ENCODE results near the gene KIFAP3. TPM values are rescaled to one million over a fixed set of nuclear protein-coding genes. Genes with fewer than 3 reads are reported as not detected.

Gene KIFAP3
- total RNA-seq, 2 donors from 2014 or later, result 23.2 to 27.1 TPM

DNA sequence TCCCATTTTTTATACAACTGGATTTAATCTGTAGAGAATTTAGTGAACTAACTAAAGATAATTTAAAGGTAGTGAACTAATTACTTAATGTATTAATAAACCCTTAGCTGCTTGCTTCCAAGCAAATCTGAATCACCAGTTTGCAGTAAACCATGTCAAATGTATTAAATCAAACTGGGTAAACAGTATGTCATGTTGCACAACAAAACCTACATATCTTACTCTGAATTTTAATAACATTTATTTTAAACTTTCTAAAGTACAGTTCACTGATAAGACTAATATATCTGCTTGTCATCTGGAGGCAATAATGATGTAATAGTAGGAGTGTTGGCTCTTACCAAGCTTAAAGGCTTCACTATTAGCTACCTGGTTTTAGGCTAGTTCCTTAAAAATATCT, 128.3 kb downstream of the KIFAP3 start:
- H3K36me3 Mint-ChIP-seq (ENCODE audit: insufficient read depth in 2 of 2), result no peaks in the 10 kb centered on the region
- DNase-seq (no peak), ATAC-seq (replicated peaks in 1 of 2) (no peak)
- H3K27ac Mint-ChIP-seq, result no peak overlapping the region
- no peaks in the 10 kb centered on the region for H3K4me1 Mint-ChIP-seq (ENCODE audit: low read depth)
- H3K9me3 Mint-ChIP-seq, result no peaks in the 10 kb centered on the region
- H3K4me3 Mint-ChIP-seq, result no peak overlapping the region
- H3K27me3 Mint-ChIP-seq (ENCODE audit: low read depth), result no peaks in the 10 kb centered on the region

DNA sequence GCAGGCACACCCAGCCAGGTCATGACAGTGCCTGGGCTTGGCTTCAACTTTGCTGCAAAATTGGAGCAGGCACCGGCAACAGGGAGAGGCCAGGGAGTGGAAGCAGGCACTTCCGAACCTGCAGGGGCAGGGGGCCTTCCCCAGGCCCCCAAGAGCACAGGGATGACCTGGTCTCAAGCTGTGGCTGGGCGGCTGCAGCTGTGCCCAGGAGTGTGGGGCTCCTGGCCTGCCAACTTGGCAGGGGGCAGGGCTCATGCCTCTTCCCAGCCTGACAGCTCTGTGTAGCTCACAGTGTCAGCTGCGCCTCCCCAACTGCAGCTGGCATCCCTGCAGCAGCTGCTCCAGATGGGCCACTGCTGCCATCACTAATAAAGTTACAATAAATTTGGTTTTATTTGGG, 129.3 kb downstream of the KIFAP3 start:
- DNase-seq (no peak), ATAC-seq (replicated peaks in 1 of 2) (no peak)
- Mint-ChIP-seq H3K36me3 (ENCODE audit: insufficient read depth in 2 of 2) (no peaks in the 10 kb centered on the region), H3K27me3 (ENCODE audit: low read depth) (no peaks in the 10 kb centered on the region), H3K4me3 (no peak overlapping the region), H3K4me1 (ENCODE audit: low read depth) (no peaks in the 10 kb centered on the region), H3K9me3 (no peaks in the 10 kb centered on the region), H3K27ac (no peak overlapping the region)

DNA sequence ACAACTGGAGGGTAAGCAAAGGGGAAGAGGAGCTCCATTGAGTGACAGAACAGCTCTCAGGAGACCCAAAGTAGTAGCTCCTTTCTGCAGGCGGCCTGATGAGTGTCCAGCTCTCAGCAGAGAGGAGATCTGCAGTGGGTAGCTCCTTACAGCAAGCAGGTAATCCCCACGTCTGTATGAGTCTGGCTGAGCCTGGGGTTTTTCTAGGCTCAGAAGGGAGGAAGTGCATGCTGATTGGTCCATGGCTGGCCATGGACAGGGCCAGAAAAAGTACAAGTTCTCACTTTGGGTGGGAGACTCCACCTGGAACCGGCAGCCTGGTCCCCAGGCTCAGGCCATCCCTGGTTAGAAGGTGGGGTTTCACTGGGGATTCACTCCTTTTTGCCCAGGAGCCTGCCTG, 129.9 kb downstream of the KIFAP3 start:
- ATAC-seq (replicated peaks in 1 of 2), result no peak

DNA sequence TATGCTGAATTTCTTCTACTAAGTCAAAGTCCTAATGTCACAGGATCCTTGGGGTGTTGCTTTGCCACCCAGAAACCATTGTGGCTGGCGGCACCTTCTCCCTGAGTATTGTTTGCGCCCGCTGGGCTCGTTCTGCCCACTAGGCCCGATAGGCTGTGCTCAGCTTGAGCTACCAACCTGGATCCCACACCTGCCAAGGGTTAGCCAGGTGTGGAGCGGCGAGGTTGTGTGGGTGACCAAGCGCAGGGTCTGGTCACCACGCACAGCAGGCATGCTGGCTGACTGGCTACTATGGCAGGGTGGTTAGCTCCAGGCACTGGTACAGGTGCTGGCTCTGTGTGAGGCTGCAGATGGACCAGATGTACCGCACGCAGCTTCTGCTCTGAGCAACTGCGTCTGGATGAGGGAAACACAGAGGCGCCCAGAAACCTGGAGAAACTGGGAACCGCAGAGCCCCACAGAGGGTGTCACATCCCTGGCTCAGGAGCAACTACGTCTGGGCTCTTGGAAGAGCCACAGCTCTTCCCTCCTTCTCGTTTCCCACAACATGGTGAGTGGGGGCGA, 130.4 kb downstream of the KIFAP3 start:
- H3K4me1 Mint-ChIP-seq (ENCODE audit: low read depth), result no peaks in the 10 kb centered on the region
- no peak overlapping the region for H3K27ac Mint-ChIP-seq
- H3K27me3 Mint-ChIP-seq (ENCODE audit: low read depth), result no peaks in the 10 kb centered on the region
- DNase-seq, result no peak
- H3K9me3 Mint-ChIP-seq, result no peaks in the 10 kb centered on the region
- no peak for ATAC-seq (replicated peaks in 1 of 2)
- H3K36me3 Mint-ChIP-seq (ENCODE audit: insufficient read depth in 2 of 2), result no peaks in the 10 kb centered on the region
- no peak overlapping the region for H3K4me3 Mint-ChIP-seq

More for the DNA sequence above, 129.9 kb downstream of the KIFAP3 start:
- no peak overlapping the region for H3K4me3 Mint-ChIP-seq
- H3K27ac Mint-ChIP-seq, result no peak overlapping the region
- no peaks in the 10 kb centered on the region for H3K9me3 Mint-ChIP-seq
- no peaks in the 10 kb centered on the region for H3K36me3 Mint-ChIP-seq (ENCODE audit: insufficient read depth in 2 of 2)
- H3K4me1 Mint-ChIP-seq (ENCODE audit: low read depth), result no peaks in the 10 kb centered on the region
- DNase-seq, result no peak
- no peaks in the 10 kb centered on the region for H3K27me3 Mint-ChIP-seq (ENCODE audit: low read depth)

DNA sequence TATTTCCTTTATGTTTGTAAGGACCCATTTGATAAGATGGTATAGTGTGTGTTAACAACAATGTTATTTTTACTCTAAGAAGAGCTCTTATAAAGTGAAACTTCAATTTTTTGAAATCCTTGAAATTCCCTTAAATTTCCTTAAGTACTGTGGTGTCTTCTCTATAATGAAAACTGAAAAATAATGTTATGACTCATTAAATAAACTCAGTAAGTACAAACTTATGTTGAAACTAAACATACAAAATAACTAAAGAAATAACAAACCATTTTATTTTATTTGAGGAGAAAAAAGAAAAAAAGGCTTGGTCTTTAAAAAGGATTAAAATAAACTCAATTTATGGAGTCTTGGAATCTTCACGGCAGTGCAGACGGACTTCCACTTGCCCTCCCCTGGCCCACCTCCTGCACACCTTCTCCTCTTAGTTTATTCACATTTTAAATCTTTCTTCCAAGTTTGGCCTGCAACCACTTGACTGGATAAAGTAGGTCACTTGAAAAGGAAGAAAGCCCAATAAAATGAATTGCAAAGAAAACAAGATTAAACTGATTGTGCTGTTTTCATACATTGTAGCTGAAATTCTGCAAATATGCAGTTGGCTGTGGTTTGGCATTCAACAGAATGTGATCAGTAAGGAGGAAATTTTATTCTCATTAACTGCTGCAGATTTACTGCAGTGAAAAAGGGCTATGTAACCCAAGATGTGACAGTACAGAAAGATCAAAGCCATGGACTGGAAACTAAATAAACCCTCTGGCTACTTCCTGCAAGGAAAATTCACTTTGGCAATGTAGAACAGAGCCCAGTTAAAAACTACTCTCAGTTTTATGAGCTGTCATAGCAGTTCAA, 132.3 kb downstream of the KIFAP3 start:
- ATAC-seq (replicated peaks in 1 of 2) (no peak), DNase-seq (no peak)
- H3K9me3 Mint-ChIP-seq, result no peaks in the 10 kb centered on the region
- no peak overlapping the region for H3K4me3 Mint-ChIP-seq
- H3K27me3 Mint-ChIP-seq (ENCODE audit: low read depth), result no peaks in the 10 kb centered on the region
- H3K27ac Mint-ChIP-seq, result no peak overlapping the region
- H3K36me3 Mint-ChIP-seq (ENCODE audit: insufficient read depth in 2 of 2), result no peaks in the 10 kb centered on the region
- no peaks in the 10 kb centered on the region for H3K4me1 Mint-ChIP-seq (ENCODE audit: low read depth)

DNA sequence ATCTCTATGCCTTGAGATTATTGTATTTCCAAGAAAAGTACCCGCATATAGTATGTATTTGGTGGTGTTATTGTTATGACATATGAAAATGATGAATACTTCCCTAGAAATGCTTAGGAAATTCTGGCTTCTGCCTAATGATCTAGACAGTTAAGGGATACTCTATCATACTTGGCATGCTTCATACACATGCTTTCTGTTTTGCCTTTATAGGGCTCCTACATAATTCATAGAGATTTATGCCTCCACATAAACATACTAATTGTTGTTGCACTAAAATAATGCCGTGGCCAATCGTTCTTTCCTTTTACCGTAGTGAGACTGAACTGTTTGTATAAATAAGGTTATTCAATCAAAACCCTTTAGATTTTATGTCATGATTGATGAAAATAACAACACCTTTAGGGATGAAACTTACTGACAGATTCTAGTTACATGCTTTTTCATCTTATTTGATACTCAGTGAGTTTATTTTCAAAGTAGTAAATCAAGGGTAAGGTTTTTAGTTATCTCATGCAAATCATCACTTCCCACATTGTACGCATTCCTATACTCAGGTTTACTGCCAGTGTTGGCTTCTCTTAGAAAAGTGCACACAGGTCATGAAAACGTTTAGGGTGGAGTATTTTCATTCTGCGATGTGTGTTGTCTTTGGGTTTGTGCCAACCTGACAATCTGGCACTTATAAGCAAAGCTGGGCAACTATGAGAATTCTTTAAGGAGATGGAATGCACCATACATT, 140.3 kb downstream of the KIFAP3 start:
- no peaks in the 10 kb centered on the region for H3K27me3 Mint-ChIP-seq (ENCODE audit: low read depth)
- no peak for DNase-seq
- no peaks in the 10 kb centered on the region for H3K4me1 Mint-ChIP-seq (ENCODE audit: low read depth)
- no peaks in the 10 kb centered on the region for H3K9me3 Mint-ChIP-seq
- H3K27ac Mint-ChIP-seq, result no peak overlapping the region
- no peak overlapping the region for H3K4me3 Mint-ChIP-seq
- no peak for ATAC-seq (replicated peaks in 1 of 2)
- H3K36me3 Mint-ChIP-seq (ENCODE audit: insufficient read depth in 2 of 2), result no peaks in the 10 kb centered on the region

DNA sequence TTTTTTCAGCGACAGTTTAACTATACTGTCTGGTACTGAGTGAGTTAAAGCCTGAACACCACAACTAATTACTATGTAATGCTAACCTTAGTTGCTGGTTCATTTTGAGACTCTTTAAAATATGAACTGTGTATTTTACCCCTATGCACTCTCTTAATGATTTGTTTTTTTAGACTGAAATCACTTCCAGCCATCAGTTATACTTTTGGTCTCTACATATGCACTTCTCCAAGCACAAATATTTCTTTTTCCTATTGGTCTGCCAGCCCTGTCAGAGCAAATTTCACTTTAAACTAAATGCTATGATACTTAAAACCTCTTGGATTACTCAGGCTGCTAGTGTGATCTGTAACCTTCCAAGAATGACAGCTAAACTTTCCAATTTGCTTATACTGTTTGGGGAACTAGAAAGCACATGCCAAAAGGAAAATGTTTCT, 142.7 kb downstream of the KIFAP3 start:
- ATAC-seq (replicated peaks in 1 of 2) (no peak), DNase-seq (no peak)
- Mint-ChIP-seq H3K4me1 (ENCODE audit: low read depth) (no peaks in the 10 kb centered on the region), H3K27ac (no peak overlapping the region), H3K27me3 (ENCODE audit: low read depth) (no peaks in the 10 kb centered on the region), H3K9me3 (no peaks in the 10 kb centered on the region), H3K4me3 (no peak overlapping the region), H3K36me3 (ENCODE audit: insufficient read depth in 2 of 2) (no peaks in the 10 kb centered on the region)

DNA sequence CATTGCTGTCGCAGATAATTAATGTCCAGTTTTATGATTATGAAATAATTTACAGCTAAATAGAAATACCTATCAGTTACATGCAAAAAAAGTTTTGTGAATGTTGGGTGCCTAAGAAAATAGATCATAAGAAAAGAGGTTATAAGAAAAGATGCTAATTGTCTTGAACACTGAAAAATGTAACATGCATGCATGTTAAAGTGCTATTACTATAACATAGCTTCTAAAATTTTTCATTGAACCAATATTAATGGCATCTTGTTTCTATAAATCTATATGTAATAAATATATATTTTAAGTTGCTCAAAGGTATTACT, 145.3 kb downstream of the KIFAP3 start:
- H3K4me1 Mint-ChIP-seq (ENCODE audit: low read depth), result no peaks in the 10 kb centered on the region
- H3K27ac Mint-ChIP-seq, result no peak overlapping the region
- H3K27me3 Mint-ChIP-seq (ENCODE audit: low read depth), result no peaks in the 10 kb centered on the region
- no peaks in the 10 kb centered on the region for H3K9me3 Mint-ChIP-seq
- no peaks in the 10 kb centered on the region for H3K36me3 Mint-ChIP-seq (ENCODE audit: insufficient read depth in 2 of 2)
- ATAC-seq (replicated peaks in 1 of 2), result no peak
- DNase-seq, result no peak
- no peak overlapping the region for H3K4me3 Mint-ChIP-seq

DNA sequence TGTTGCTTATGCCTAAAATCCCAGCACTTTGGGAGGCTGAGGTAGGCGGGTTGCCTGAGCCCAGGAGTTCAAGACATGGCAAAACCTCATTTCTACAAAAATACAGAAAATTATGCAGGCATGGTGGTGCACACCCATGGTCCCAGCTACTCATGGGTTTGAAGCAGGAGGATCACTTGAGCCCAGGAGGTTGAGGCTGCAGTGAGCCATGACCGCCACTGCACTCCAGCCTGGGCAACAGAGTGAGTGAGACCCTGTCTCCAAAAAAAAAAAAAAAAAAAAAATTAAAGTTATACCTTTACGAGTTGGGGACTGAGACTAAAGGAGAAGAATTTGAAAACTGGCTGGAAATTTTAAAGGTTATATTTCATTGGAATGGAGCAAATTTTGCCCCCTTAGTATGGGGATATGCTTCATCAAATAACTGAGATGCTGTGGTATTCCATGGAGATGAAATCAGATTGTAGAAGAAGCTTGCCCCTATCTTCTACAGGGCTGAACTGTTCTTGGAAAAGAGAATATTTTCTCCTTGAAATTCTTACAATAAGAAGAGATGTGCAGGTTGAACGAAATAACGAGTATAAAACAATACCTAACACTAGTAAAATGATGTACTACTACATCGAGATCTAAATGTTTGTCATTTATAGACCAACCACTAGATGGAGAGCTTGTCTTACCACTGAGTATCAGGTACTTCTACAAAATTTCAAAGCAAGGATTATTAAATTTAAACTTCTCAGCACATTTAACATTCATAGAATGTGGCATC, 145.9 kb downstream of the KIFAP3 start:
- Mint-ChIP-seq H3K36me3 (ENCODE audit: insufficient read depth in 2 of 2) (no peaks in the 10 kb centered on the region), H3K4me3 (no peak overlapping the region), H3K27me3 (ENCODE audit: low read depth) (no peaks in the 10 kb centered on the region), H3K4me1 (ENCODE audit: low read depth) (no peaks in the 10 kb centered on the region), H3K27ac (no peak overlapping the region), H3K9me3 (no peaks in the 10 kb centered on the region)
- DNase-seq (no peak), ATAC-seq (replicated peaks in 1 of 2) (peak; percentile 65 to 73)

DNA sequence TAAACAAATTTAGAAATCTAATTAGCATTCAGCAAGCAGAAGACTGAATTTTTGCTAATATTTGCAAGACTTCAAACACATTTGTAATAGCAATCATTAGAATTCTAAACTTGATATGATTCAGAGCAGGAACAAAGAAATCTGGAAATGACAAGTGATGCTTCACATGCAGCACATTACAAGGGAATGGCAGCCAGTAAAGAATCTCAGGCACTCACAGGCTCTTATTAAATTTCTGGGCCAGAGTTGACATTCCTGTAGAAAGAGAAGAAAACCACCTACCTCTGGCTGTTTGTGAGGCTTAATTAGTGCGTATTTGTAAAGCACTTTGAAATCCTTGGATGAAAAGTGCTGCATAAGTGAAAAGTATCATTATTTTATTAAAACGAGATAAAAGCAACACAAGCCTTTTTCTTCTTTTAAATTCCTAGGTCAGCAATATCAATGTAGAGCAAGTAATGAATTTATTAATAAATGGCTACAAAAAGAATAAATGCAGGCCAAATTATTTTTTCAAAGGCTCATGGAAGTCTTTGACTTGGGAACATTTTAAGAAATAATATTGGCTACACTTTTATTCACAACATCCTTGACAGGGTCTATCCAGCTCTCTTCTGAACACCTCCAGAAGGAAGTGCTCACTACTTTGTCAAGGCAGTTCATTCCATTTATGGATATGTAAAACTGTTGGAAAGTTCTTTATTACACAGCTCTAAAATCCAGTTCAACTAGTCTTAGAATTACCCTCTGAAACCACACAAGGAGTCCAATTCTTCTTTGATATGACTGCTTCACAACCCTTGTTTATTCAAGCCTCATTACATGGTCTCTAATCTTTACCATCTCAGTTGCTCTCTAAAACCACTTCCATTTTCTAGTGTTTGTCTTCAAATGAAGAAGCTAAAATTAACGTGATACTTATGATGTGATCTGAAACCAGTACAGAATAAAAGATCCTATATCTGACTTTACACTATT, 148.7 kb downstream of the KIFAP3 start:
- Mint-ChIP-seq H3K4me1 (ENCODE audit: low read depth) (no peaks in the 10 kb centered on the region), H3K4me3 (no peak overlapping the region), H3K27ac (no peak overlapping the region), H3K9me3 (no peaks in the 10 kb centered on the region), H3K36me3 (ENCODE audit: insufficient read depth in 2 of 2) (peaks cover 0 to 4% of the 10 kb centered on the region in 2 donors), H3K27me3 (ENCODE audit: low read depth) (no peaks in the 10 kb centered on the region)
- ATAC-seq (replicated peaks in 1 of 2), result peak; percentile 50 to 73
- no peak for DNase-seq

DNA sequence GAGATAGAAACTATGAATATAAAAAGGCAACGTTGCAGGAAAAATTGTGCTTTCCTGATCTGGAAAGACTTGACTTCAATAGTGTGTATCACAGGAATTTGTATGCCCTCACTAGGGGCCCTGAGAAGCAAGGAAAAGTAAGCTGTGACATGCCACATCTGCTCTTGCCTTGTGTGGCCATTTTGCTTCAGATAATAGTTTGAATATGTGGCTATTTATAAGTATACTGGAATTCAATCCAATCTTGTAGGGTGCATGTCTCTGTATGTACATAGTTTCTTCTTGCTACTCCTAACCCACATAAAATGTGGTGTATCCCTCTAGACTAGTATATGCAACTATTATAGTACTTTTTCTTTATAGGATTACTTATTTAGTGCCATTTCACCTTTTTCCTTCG, 149.7 kb downstream of the KIFAP3 start:
- DNase-seq (no peak), ATAC-seq (replicated peaks in 1 of 2) (no peak)
- H3K36me3 Mint-ChIP-seq (ENCODE audit: insufficient read depth in 2 of 2), result peaks cover 0 to 4% of the 10 kb centered on the region in 2 donors
- H3K9me3 Mint-ChIP-seq, result no peaks in the 10 kb centered on the region
- H3K4me3 Mint-ChIP-seq, result no peak overlapping the region
- no peaks in the 10 kb centered on the region for H3K27me3 Mint-ChIP-seq (ENCODE audit: low read depth)
- H3K27ac Mint-ChIP-seq, result no peak overlapping the region
- no peaks in the 10 kb centered on the region for H3K4me1 Mint-ChIP-seq (ENCODE audit: low read depth)

DNA sequence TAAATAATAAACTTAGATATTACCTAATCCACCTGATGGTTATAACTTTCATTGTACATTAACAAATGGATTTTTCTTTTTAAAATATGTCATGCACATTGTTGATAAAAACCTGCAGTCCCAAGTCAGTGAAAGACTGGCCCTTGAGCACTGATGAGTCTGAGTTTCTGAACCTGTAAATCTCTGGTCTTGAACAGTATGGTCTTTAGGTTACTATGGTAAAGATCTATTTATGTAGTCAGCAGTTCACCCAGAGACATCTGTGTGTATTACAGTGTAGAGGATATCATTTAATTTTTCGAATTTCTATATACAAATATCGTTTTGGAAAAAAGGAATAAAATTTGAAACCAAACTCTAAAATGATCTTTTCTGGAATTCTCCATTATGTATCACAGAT, 150.4 kb downstream of the KIFAP3 start:
- no peak overlapping the region for H3K4me3 Mint-ChIP-seq
- no peaks in the 10 kb centered on the region for H3K4me1 Mint-ChIP-seq (ENCODE audit: low read depth)
- H3K36me3 Mint-ChIP-seq (ENCODE audit: insufficient read depth in 2 of 2), result peaks cover 0 to 4% of the 10 kb centered on the region in 2 donors
- ATAC-seq (replicated peaks in 1 of 2), result no peak
- H3K27ac Mint-ChIP-seq, result no peak overlapping the region
- H3K27me3 Mint-ChIP-seq (ENCODE audit: low read depth), result no peaks in the 10 kb centered on the region
- no peak for DNase-seq
- no peaks in the 10 kb centered on the region for H3K9me3 Mint-ChIP-seq
